Measurements from ENCODE around the gene COL6A2. TPM values are rescaled to one million over a fixed set of nuclear protein-coding genes. Genes with fewer than 3 reads are reported as not detected.

Gene COL6A2
- total RNA-seq, 1 donor from 2014 or later: 1,821 TPM

DNA sequence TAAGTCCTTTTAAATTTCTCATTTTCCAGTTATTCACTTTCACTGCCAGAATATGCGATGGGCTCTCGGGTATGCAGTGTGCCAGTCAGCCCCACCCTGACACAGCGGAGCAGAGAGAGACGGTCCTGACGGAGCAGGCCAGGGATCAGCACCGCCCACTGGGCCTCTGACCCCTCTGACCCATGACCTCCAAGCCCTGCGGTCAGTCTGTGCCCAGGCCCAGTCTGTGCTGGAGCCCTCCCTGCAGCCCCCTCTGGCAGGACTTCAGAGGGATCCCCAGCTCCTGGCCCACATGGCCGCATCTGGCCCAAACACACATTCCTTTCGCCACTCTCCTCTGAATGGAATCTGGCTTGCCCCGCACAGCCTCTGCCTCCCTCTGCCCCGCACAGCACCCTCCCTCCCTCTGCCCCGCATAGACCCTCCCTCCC, 43.4 kb upstream of the COL6A2 start:
- Mint-ChIP-seq H3K27me3 (ENCODE audit: unreplicated experiment) (no peaks in the 10 kb centered on the region), H3K9me3 (ENCODE audit: unreplicated experiment) (no peaks in the 10 kb centered on the region), H3K4me3 (ENCODE audit: unreplicated experiment) (no peak overlapping the region), H3K36me3 (ENCODE audit: unreplicated experiment) (no peaks in the 10 kb centered on the region), H3K27ac (ENCODE audit: unreplicated experiment) (peak overlapping the region; percentile 65), H3K4me1 (ENCODE audit: unreplicated experiment) (peaks cover 44% of the 10 kb centered on the region)
- peak; percentile 80 for DNase-seq (ENCODE audit: extremely low spot score, unreplicated experiment)
- TF ChIP-seq CTCF (IDR thresholded peaks at IDR 0.05): no peak

- H3K36me3 Mint-ChIP-seq (ENCODE audit: unreplicated experiment): no peaks in the 10 kb centered on the region
- peak overlapping the region; percentile 97 for H3K27ac Mint-ChIP-seq (ENCODE audit: unreplicated experiment)
- peaks cover 56% of the 10 kb centered on the region for H3K4me1 Mint-ChIP-seq (ENCODE audit: unreplicated experiment)
- no peak overlapping the region for H3K4me3 Mint-ChIP-seq (ENCODE audit: unreplicated experiment)
- H3K9me3 Mint-ChIP-seq (ENCODE audit: unreplicated experiment): no peaks in the 10 kb centered on the region
- no peaks in the 10 kb centered on the region for H3K27me3 Mint-ChIP-seq (ENCODE audit: unreplicated experiment)
- DNase-seq (ENCODE audit: extremely low spot score, unreplicated experiment): peak; percentile 83
- TF ChIP-seq CTCF (IDR thresholded peaks at IDR 0.05): no peak
Measured at GRCh38 chr21:46055863-46056281, 42.0 kb upstream of the COL6A2 start.

DNA sequence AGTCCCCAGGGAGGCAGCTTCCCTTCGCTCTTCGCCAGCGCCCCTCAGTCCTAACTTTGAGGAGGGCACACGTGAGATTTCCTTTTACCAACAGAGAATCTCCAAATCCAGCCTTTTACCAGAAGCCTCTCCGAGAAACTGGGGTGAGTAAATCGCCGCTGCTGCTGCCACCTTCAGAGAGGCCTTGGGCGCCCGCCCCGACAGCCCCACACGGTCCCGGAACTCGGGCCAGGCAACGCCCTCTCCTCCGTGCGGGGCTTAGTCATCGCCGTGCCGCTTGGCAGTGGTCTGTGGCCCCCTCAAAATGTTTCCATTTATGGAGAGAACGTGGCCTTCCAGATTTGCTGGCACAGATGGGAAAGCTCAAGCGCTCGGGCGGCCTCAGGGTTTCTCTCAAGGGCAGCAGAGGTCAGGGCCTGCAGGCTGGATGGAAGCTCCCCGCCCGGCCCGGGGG, 41.4 kb upstream of the COL6A2 start:
- H3K9me3 Mint-ChIP-seq (ENCODE audit: unreplicated experiment): no peaks in the 10 kb centered on the region
- H3K27me3 Mint-ChIP-seq (ENCODE audit: unreplicated experiment): no peaks in the 10 kb centered on the region
- H3K4me1 Mint-ChIP-seq (ENCODE audit: unreplicated experiment): peaks cover 58% of the 10 kb centered on the region
- TF ChIP-seq CTCF (IDR thresholded peaks at IDR 0.05): no peak
- DNase-seq (ENCODE audit: extremely low spot score, unreplicated experiment): peak; percentile 88
- peak overlapping the region; percentile 40 for H3K4me3 Mint-ChIP-seq (ENCODE audit: unreplicated experiment)
- H3K27ac Mint-ChIP-seq (ENCODE audit: unreplicated experiment): peak overlapping the region; percentile 97
- no peaks in the 10 kb centered on the region for H3K36me3 Mint-ChIP-seq (ENCODE audit: unreplicated experiment)

GRCh38 chr21:46057111-46057709, 40.7 kb upstream of the COL6A2 start:
- Mint-ChIP-seq H3K4me1 (ENCODE audit: unreplicated experiment) (peaks cover 59% of the 10 kb centered on the region), H3K27ac (ENCODE audit: unreplicated experiment) (peak overlapping the region; percentile 97), H3K9me3 (ENCODE audit: unreplicated experiment) (peaks cover 3% of the 10 kb centered on the region), H3K4me3 (ENCODE audit: unreplicated experiment) (no peak overlapping the region), H3K27me3 (ENCODE audit: unreplicated experiment) (no peaks in the 10 kb centered on the region), H3K36me3 (ENCODE audit: unreplicated experiment) (no peaks in the 10 kb centered on the region)
- no peak for TF ChIP-seq CTCF (IDR thresholded peaks at IDR 0.05)
- DNase-seq (ENCODE audit: extremely low spot score, unreplicated experiment): peak; percentile 78

DNA sequence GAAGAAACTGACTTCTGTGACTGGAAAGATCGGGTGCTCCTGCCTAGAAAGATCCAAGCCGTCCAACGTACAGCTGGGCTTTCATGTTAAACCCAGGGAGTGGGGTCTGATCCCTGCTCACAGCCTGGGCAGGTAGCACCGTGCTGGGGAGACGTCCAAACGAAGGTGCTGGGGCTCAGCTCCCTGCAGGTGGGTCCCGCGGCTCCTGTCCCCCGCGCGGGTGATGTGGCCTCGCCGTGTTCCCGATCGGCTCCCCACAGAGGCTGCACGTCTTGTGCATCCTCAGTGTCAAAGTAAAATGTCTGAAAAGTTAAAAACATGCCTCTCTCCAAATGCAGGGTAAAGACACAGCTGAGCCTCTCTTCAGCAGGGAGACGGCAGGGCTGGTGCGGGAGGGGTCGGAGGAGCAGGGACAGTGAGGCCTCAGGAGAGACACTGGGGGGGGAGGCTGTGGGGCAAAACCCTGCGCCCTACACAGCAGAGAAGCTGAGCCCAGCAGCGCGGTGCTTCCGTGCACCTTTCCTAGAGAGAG, 40.1 kb upstream of the COL6A2 start:
- no peak overlapping the region for H3K4me3 Mint-ChIP-seq (ENCODE audit: unreplicated experiment)
- H3K4me1 Mint-ChIP-seq (ENCODE audit: unreplicated experiment): peaks cover 63% of the 10 kb centered on the region
- no peak for TF ChIP-seq CTCF (IDR thresholded peaks at IDR 0.05)
- DNase-seq (ENCODE audit: extremely low spot score, unreplicated experiment): peak; percentile 78
- H3K27ac Mint-ChIP-seq (ENCODE audit: unreplicated experiment): peak overlapping the region; percentile 97
- H3K9me3 Mint-ChIP-seq (ENCODE audit: unreplicated experiment): peaks cover 7% of the 10 kb centered on the region
- no peaks in the 10 kb centered on the region for H3K36me3 Mint-ChIP-seq (ENCODE audit: unreplicated experiment)
- no peaks in the 10 kb centered on the region for H3K27me3 Mint-ChIP-seq (ENCODE audit: unreplicated experiment)
